BLaER1 treated with 17β-estradiol and CSF1 and Interleukin-3, amounts not matched to agents 10 nM and 100 nM (cell line): ENCODE data around the gene CNIH4.
"Not testable (repeated sequence)": the region's sequence is repeated elsewhere in the genome, so short reads cannot be mapped to it uniquely, and the experiment has no call there.

Experiments used
- H3K27ac ChIP-seq, 11 experiments: shearing (Covaris generic); formaldehyde crosslinking; 2 replicates each; pipeline ENCODE4 v1.8.1; 2022
- H3K27me3 ChIP-seq, 11 experiments: shearing (Covaris generic); formaldehyde crosslinking; 2 replicates each; pipeline ENCODE4 v1.8.1; 2022
- H3K36me3 ChIP-seq, 11 experiments: shearing (Covaris generic); formaldehyde crosslinking; 2 replicates each; pipeline ENCODE4 v1.8.1; 2022
- H3K4me1 ChIP-seq, 10 experiments: shearing (Covaris generic); formaldehyde crosslinking; 2 replicates each; pipeline ENCODE4 v1.8.1; 2022
- H3K4me2 ChIP-seq, 11 experiments: shearing (Covaris generic); formaldehyde crosslinking; 2 replicates each; pipeline ENCODE4 v1.8.1; 2022
- H3K4me3 ChIP-seq, 10 experiments: shearing (Covaris generic); formaldehyde crosslinking; 2 replicates each; pipeline ENCODE4 v1.8.1; 2022
- H3K9ac ChIP-seq, 11 experiments: shearing (Covaris generic); formaldehyde crosslinking; 2 replicates each; pipeline ENCODE4 v1.8.1; 2022
- H3K9me3 ChIP-seq, 11 experiments: shearing (Covaris generic); formaldehyde crosslinking; replicated peaks in 1 of 11; 2 replicates each; pipeline ENCODE4 v1.8.1; 2022
- H4K20me1 ChIP-seq, 11 experiments: shearing (Covaris generic); formaldehyde crosslinking; 2 replicates each; pipeline ENCODE4 v1.8.1; 2022
- Cebpa-rat ChIP-seq, 11 experiments: shearing (Covaris generic); IDR thresholded peaks; 2 replicates each; pipeline ENCODE4 v1.8.1; 2022

Gene CNIH4

DNA sequence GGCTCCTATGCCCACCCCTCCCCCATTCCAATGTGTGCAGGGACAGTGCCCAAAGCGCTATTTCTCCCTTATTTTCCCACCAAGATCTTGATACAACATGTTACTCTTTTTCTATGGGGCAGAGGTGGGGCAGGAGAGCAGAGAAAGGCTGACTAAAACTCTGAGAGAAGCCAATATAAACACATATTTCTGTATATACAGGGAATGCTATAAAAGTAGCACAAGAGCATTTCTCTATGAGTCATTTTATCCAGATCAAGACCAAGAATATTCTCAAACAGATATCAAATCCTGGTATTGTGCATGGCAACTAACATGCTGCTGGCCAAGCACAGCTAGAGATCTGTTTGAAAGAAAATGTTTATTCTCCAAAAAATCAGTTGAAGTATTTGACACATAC is 70.7 kb downstream of the CNIH4 start:
- Histone ChIP-seq H3K9me3 (no peaks in the 10 kb centered on the region), H3K4me3 (no peak overlapping the region), H3K4me2 (peak overlapping the region in 2 of 11 experiments; percentile 50 to 89; a peak in 4 of 22 replicates), H4K20me1 (peaks cover 10 to 100% (median 70%) of the 10 kb centered on the region in 11 experiments), H3K27me3 (no peaks in the 10 kb centered on the region), H3K27ac (no peak overlapping the region), H3K4me1 (peaks cover 23 to 53% (median 43%) of the 10 kb centered on the region in 10 experiments), H3K36me3 (peaks cover 62 to 84% (median 77%) of the 10 kb centered on the region in 11 experiments), H3K9ac (0 out of 22 replicates have a peak overlapping the region, but pooled peaks of 1 of the 11 experiments have one; percentile 22)
- TF ChIP-seq Cebpa-rat (IDR thresholded peaks at IDR 0.05): no peak

DNA sequence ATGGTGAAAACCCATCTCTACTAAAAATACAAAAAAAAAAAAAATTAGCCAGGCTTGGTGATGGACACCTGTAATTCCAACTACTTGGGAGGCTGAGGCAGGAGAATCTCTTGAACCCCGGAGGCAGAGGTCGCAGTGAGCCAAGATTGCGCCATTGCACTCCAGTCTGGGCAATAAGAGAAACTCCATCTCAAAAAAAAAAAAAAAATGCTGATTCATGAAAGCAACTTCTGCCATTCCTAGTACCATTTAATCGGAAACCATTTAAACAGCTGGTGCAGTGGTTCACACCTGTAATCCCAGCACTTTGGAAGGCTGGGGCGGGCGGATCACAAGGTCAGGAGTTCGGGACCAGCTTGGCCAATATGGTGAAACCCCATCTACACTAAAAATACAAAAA is 72.0 kb downstream of the CNIH4 start:
- not testable (repeated sequence) for H3K9ac ChIP-seq, H3K4me3 ChIP-seq, H3K27me3 ChIP-seq, H3K9me3 ChIP-seq
- H3K36me3 ChIP-seq: peaks cover 49 to 70% (median 64%) of the 10 kb centered on the region in 11 experiments
- peaks cover 20 to 99% (median 73%) of the 10 kb centered on the region in 11 experiments for H4K20me1 ChIP-seq
- H3K27ac ChIP-seq: peak overlapping the region in 2 of 11 experiments; percentile 26 to 29; a peak in 2 of 22 replicates
- H3K4me1 ChIP-seq: peaks cover 31 to 59% (median 47%) of the 10 kb centered on the region in 10 experiments
- H3K4me2 ChIP-seq: peak overlapping the region in 4 of 11 experiments; percentile 17 to 98 (median 90); a peak in 6 of 22 replicates
